OCI-LY7 (cell line): Measurements from ENCODE around the gene H3-3A. TPM values are rescaled to one million over a fixed set of nuclear protein-coding genes. Genes with fewer than 3 reads are reported as not detected.

ENCODE experiments used
- BruUV-seq: library from RNA; stranded (reverse); fragments of 400-500 nt; replicated peaks from 2 replicates; lab custom pipeline; 2021; lab: Mats Ljungman, UMichigan
- CTCF ChIA-PET: fragments of 300-600 bp; sonication (Branson Sonifier 250); formaldehyde crosslinking; loops from one replicate; lab custom pipeline; 2022; ENCODE audit warnings: antibody characterized with exemption; ENCODE audit not compliant: unreplicated experiment; lab: Charles Lee
- POLR2A ChIA-PET: fragments of 300-600 bp; sonication (Branson Sonifier 250); formaldehyde crosslinking; loops from one replicate; lab custom pipeline; 2022; ENCODE audit warnings: antibody characterized with exemption; lab: Charles Lee
- DNase-seq: peaks from one replicate; pipeline ENCODE4 v3.0.0-alpha.2; 2015; ENCODE audit warnings: low spot score
- H2AFZ ChIP-seq: fragments of 200-600 bp; sonication (generic), shearing (Covaris generic); 2 replicates; pipeline ENCODE4 v1.6.1; 2014; ENCODE audit warnings: mild to moderate bottlenecking, antibody characterized with exemption, low read length, moderate library complexity
- H3K27ac ChIP-seq: fragments of 200-600 bp; sonication (generic); 2 replicates; pipeline ENCODE4 v1.5.1; 2014; ENCODE audit warnings: mixed run types, low read depth, mild to moderate bottlenecking, moderate library complexity, low read length, inconsistent platforms; ENCODE audit not compliant: poor library complexity, severe bottlenecking
- H3K36me3 ChIP-seq: fragments of 200-600 bp; sonication (generic); 2 replicates; pipeline ENCODE4 v1.6.1; 2014; ENCODE audit warnings: mild to moderate bottlenecking, antibody characterized with exemption, low read length, moderate library complexity, mixed read lengths; ENCODE audit not compliant: insufficient read depth
- H3K4me1 ChIP-seq: fragments of 200-600 bp; sonication (generic); 2 replicates; pipeline ENCODE4 v1.5.1; 2014; ENCODE audit warnings: mild to moderate bottlenecking, low read length; ENCODE audit not compliant: insufficient read depth, poor library complexity, severe bottlenecking
- H3K4me2 ChIP-seq: fragments of 200-600 bp; sonication (generic); 2 replicates; pipeline ENCODE4 v1.6.1; 2014; ENCODE audit warnings: mild to moderate bottlenecking, low read length
- H3K4me3 ChIP-seq: fragments of 200-600 bp; sonication (generic); 2 replicates; pipeline ENCODE4 v1.5.1; 2014; ENCODE audit warnings: mild to moderate bottlenecking, low read depth, low read length; ENCODE audit not compliant: poor library complexity, severe bottlenecking
- H3K79me2 ChIP-seq: fragments of 200-600 bp; sonication (generic); 2 replicates; pipeline ENCODE4 v1.6.1; 2016; ENCODE audit warnings: low read depth, mild to moderate bottlenecking, low read length, moderate library complexity, mixed read lengths; ENCODE audit not compliant: insufficient read depth
- H3K9me2 ChIP-seq: fragments of 200-600 bp; sonication (generic); 2 replicates; pipeline ENCODE4 v1.6.1; 2016; ENCODE audit warnings: mild to moderate bottlenecking, low read length, mixed read lengths; ENCODE audit not compliant: insufficient read depth
- H3K9me3 ChIP-seq: fragments of 200-600 bp; sonication (generic); 2 replicates; pipeline ENCODE4 v1.6.1; 2014; ENCODE audit warnings: mild to moderate bottlenecking, mixed run types, low read length, mixed read lengths
- H4K20me1 ChIP-seq: fragments of 200-600 bp; sonication (generic); 2 replicates; pipeline ENCODE4 v1.6.1; 2014; ENCODE audit warnings: mild to moderate bottlenecking, antibody characterized with exemption, low read length, moderate library complexity, mixed read lengths; ENCODE audit not compliant: insufficient read depth
- CTCF ChIP-seq: fragments of 200-600 bp; sonication (generic); conservative IDR thresholded peaks from 2 replicates; pipeline ENCODE4 v1.5.1; 2014; ENCODE audit warnings: mild to moderate bottlenecking, antibody characterized with exemption, low read length, moderate library complexity, mixed read lengths
- EZH2phosphoT487 ChIP-seq: fragments of 200-600 bp; sonication (generic); IDR thresholded peaks from 2 replicates; pipeline ENCODE4 v1.6.1; 2018; ENCODE audit warnings: low read depth, borderline replicate concordance, mild to moderate bottlenecking, mixed run types, antibody characterized with exemption, low read length, moderate library complexity, mixed read lengths
- intact Hi-C: fragments of 100-400 bp; cut with micrococcal nuclease; formaldehyde crosslinking; loops from one replicate; pipeline ENCODE4 v1.10.0; 2022; ENCODE audit not compliant: unreplicated experiment
- total RNA-seq, 2 experiments: library from RNA; depleted of rRNA in 1 of 2; stranded (reverse); fragments of >200 nt in 1 of 2; shearing (Covaris generic) in 1 of 2; gene quantifications; 2 replicates each; pipeline ENCODE4 v1.2.3, GENCODE V29; 2014 to 2022

The H3-3A gene
- total RNA-seq, 2 experiments from 2014 or later, result 416 to 661 TPM

GRCh38 chr1:226029093-226029496, 33.4 kb upstream of the H3-3A start:
- Histone ChIP-seq H3K9me2 (no peaks in the 10 kb centered on the region), H2AFZ (peak overlapping the region; percentile 65), H3K4me3 (peak overlapping the region; percentile 1), H3K27ac (peak overlapping the region; percentile 47), H3K4me1 (peaks cover 25% of the 10 kb centered on the region), H3K79me2 (no peaks in the 10 kb centered on the region), H4K20me1 (no peaks in the 10 kb centered on the region), H3K9me3 (no peaks in the 10 kb centered on the region), H3K4me2 (peak overlapping the region; percentile 29), H3K36me3 (no peaks in the 10 kb centered on the region)
- BruUV-seq, result no TSS peak
- ChIA-PET POLR2A (interaction anchor here (0.5 to 3.1 kb wide), 19 partner anchors 12 to 522 kb away, joined by 3 to 21 read pairs (median 3); partner anchors contain the start of genes H3-3A and SDE2), CTCF (interaction anchor here (0.5 kb wide), 1 partner anchor 20 kb away, joined by 4 read pairs; no protein-coding TSS in a partner anchor)
- intact Hi-C loops, result no loop called here
- TF ChIP-seq CTCF (no peak), EZH2phosphoT487 (no peak)
- peak; percentile 83 for DNase-seq

- no peak overlapping the region for H3K4me3 ChIP-seq
- intact Hi-C loops, result no loop called here
- ChIA-PET CTCF (interaction anchor here (0.5 kb wide), 1 partner anchor 19 kb away, joined by 4 read pairs; no protein-coding TSS in a partner anchor), POLR2A (interaction anchor here (0.6 to 3.1 kb wide), 17 partner anchors 16 to 523 kb away, joined by 3 to 21 read pairs (median 3); partner anchors contain the start of genes H3-3A and SDE2)
- H3K4me1 ChIP-seq, result peaks cover 25% of the 10 kb centered on the region
- peak; percentile 10 for DNase-seq
- no peaks in the 10 kb centered on the region for H4K20me1 ChIP-seq
- H3K79me2 ChIP-seq, result no peaks in the 10 kb centered on the region
- no peaks in the 10 kb centered on the region for H3K9me3 ChIP-seq
- H3K4me2 ChIP-seq, result peak overlapping the region; percentile 29
- BruUV-seq, result no TSS peak
- TF ChIP-seq CTCF (no peak), EZH2phosphoT487 (no peak)
- no peaks in the 10 kb centered on the region for H3K36me3 ChIP-seq
- H3K27ac ChIP-seq, result peak overlapping the region; percentile 47
- H3K9me2 ChIP-seq, result no peaks in the 10 kb centered on the region
- H2AFZ ChIP-seq, result peak overlapping the region; percentile 65
These were observed 32.8 kb upstream of the H3-3A start for GRCh38 chr1:226029568-226030225.

GRCh38 chr1:226033582-226033981, 28.9 kb upstream of the H3-3A start:
- no peak overlapping the region for H2AFZ ChIP-seq
- H3K27ac ChIP-seq, result no peak overlapping the region
- no peak overlapping the region for H3K4me2 ChIP-seq
- no peaks in the 10 kb centered on the region for H3K79me2 ChIP-seq
- DNase-seq, result no peak
- TF ChIP-seq CTCF (no peak), EZH2phosphoT487 (no peak)
- ChIA-PET POLR2A (interaction anchor here (0.6 to 0.7 kb wide), 3 partner anchors 28 to 588 kb away, joined by 4 to 8 read pairs (median 5); no protein-coding TSS in a partner anchor), CTCF (no interaction called here)
- H3K9me2 ChIP-seq, result no peaks in the 10 kb centered on the region
- H3K9me3 ChIP-seq, result no peaks in the 10 kb centered on the region
- H3K4me3 ChIP-seq, result no peak overlapping the region
- H3K36me3 ChIP-seq, result no peaks in the 10 kb centered on the region
- H3K4me1 ChIP-seq, result peaks cover 20% of the 10 kb centered on the region
- no TSS peak for BruUV-seq
- no peaks in the 10 kb centered on the region for H4K20me1 ChIP-seq
- intact Hi-C loops, result no loop called here
